Activated CD4-positive, alpha-beta T cell treated with anti-CD3 and anti-CD28 coated beads, Interleukin-2, amount 10 ng/mL, durations not matched to agents 7 days and 5 days (primary cell): ENCODE results near the gene HARS1. TPM values are rescaled to one million over a fixed set of nuclear protein-coding genes. Genes with fewer than 3 reads are reported as not detected.
"Not testable (repeated sequence)": the region's sequence is repeated elsewhere in the genome, so short reads cannot be mapped to it uniquely, and the experiment has no call there.

Experiments used
- CTCF ChIA-PET: fragments of 350-600 bp; sonication (Branson Sonifier 250); formaldehyde crosslinking; loops from one replicate; lab custom pipeline; 2021; ENCODE audit warnings: antibody characterized with exemption; lab: Charles Lee
- POLR2A ChIA-PET: fragments of 350-600 bp; sonication (Branson Sonifier 250); formaldehyde crosslinking; loops from one replicate; lab custom pipeline; 2021; ENCODE audit warnings: antibody characterized with exemption; lab: Charles Lee
- DNase-seq: peaks from one replicate; pipeline ENCODE4 v3.0.0-alpha.2; 2020
- H3K27ac Mint-ChIP-seq: one replicate; pipeline ENCODE4 v1.8.0; 2021; ENCODE audit warnings: mild to moderate bottlenecking, moderate library complexity, mixed read lengths
- H3K27me3 Mint-ChIP-seq: one replicate; pipeline ENCODE4 v1.8.0; 2021; ENCODE audit warnings: mixed read lengths
- H3K36me3 Mint-ChIP-seq: one replicate; pipeline ENCODE4 v1.8.0; 2021; ENCODE audit warnings: low read depth, mixed read lengths
- H3K4me1 Mint-ChIP-seq: one replicate; pipeline ENCODE4 v1.8.0; 2021; ENCODE audit warnings: mixed read lengths
- H3K4me3 Mint-ChIP-seq: one replicate; pipeline ENCODE4 v1.8.0; 2021; ENCODE audit warnings: mild to moderate bottlenecking, moderate library complexity, mixed read lengths
- H3K9me3 Mint-ChIP-seq: one replicate; pipeline ENCODE4 v1.8.0; 2021; ENCODE audit warnings: mixed read lengths
- total RNA-seq, 2 experiments: library from RNA; stranded (reverse); gene quantifications; one replicate each; pipeline ENCODE4 v1.2.3, GENCODE V29; 2021

The HARS1 gene
- total RNA-seq, 2 experiments from 2014 or later, result 71.5 to 76.5 TPM

DNA sequence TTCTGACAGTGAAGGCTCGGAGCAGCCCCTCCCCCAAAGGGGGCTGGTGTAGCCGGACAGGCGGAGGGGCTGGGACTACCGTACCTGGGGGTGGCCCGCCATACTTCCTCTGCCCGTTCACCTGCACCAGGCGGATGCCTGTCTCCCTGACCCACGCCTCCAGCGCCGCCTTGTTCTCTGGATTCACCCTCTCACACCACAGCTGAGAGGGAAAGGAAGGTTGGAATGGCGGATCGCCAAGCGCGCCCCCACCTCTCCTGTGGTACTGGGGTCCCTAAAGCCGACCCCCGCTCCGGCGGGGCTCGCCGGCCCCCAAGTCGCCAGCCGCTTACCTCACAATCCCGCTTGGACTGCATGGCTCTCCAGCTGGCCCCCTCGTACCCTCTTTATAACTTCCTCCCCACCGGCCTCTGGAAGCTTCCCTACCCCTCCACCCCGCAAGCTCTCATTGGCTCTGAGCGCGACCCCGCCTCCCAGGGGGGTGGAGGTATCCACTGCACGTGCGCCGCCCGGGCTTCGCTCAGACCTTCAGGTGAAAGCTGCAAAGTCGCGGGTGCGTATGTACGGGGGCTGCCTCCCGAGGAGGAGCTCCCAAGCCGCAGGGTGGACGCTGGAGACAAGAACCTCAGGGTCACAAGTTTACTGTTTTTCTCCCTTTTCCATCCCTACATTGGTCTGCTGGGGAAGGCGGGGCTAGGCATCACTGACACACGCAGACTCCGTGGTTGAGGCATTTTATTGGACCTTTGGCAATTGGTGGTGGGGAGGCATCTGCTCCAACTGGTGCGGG is 17.8 kb downstream of the HARS1 start, which contains the start of gene DND1:
TSS of gene DND1 (minus strand) at position 390 of the 790 bp plus-strand sequence. CDS start at position 356, 34 bp downstream.
- H3K9me3 Mint-ChIP-seq, result no peaks in the 10 kb centered on the region
- peaks cover 59% of the 10 kb centered on the region for H3K36me3 Mint-ChIP-seq
- ChIA-PET CTCF (interaction anchor here (1.0 kb wide), 1 partner anchor 29 kb away, joined by 3 read pairs; no protein-coding TSS in a partner anchor), POLR2A (no interaction called here)
- no peaks in the 10 kb centered on the region for H3K27me3 Mint-ChIP-seq
- no peak within 1 kb of the TSS for H3K4me3 Mint-ChIP-seq
- peaks cover 6% of the 10 kb centered on the region for H3K4me1 Mint-ChIP-seq
- H3K27ac Mint-ChIP-seq, result no peak within 1 kb of the TSS
- no peak for DNase-seq

DNA sequence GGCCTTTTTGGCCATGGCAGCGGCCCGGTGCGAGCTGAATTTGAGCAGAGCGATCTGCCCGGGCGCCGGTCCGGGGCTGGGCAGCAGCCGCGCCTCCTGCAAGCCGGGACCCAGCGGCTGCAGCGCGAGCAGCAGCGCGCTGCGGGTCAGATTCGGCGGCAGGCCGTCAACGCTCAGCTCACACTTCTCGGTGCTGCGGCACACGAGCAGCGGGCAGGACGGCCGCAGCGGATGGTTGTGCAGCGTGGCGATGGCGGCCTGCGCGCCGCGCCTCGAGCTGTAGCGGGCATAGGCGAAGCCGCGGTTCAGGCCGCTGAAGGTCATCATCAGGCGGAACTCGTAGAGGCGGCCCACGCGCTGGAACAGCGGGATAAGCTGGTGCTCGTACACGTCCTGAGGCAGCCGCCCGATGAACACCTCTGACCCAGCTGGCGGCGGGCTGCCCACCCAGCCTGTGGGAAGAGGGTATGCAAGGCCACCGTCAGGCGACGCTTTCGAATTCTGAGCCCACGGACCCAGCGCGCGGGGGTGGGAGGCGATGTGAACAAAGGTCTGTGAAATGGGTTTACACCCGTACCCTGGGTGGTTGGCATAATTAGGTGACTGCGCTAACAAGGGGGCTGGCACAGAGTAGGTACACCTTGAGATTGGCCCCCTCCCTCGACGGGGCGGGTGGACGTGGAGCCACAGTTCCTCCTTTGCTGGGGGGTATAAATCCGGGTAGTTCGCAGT is 18.5 kb downstream of the HARS1 start:
- ChIA-PET CTCF (interaction anchor here (0.6 kb wide), 2 partner anchors 67 to 129 kb away, joined by 3 read pairs; no protein-coding TSS in a partner anchor), POLR2A (interaction anchor here (0.6 kb wide), 1 partner anchor 239 kb away, joined by 3 read pairs; no protein-coding TSS in a partner anchor)
- Mint-ChIP-seq H3K4me3 (no peak overlapping the region), H3K27me3 (no peaks in the 10 kb centered on the region), H3K9me3 (no peaks in the 10 kb centered on the region), H3K36me3 (peaks cover 59% of the 10 kb centered on the region), H3K4me1 (peaks cover 6% of the 10 kb centered on the region), H3K27ac (no peak overlapping the region)
- no peak for DNase-seq

DNA sequence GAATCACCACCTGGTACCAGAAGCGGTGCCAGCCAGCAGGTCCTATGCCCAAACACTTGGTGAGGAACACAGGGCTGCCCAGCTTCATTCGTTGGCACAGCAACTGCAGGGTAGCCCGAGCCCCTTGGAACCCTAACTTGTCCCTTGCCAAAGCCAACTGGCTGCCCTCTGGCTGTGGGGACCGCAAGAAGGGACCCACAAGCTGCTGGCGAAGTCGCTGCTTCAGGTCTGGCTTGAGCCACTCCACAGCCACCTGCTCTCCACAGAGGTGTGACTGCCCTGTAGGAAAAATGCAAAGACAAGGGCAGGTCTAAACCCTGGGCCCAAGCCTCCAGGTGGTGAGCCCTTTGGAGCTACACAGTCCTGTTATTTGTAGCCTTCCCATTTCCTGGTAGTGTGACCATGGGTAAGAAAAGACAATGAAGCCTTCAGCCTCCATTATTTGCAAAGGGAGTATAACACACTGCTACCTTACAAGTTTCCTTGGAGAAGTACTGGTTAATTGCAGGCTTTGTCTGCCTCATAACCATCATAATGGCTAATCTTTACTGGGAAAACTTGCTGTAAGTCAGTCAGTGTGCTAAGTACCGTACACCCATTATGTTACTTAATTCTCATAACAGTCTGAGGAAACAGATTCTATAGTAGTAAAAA is 19.6 kb downstream of the HARS1 start:
- H3K4me3 Mint-ChIP-seq, result no peak overlapping the region
- H3K27ac Mint-ChIP-seq, result no peak overlapping the region
- H3K9me3 Mint-ChIP-seq, result no peaks in the 10 kb centered on the region
- peaks cover 60% of the 10 kb centered on the region for H3K36me3 Mint-ChIP-seq
- no peak for DNase-seq
- ChIA-PET POLR2A (interaction anchor here (0.6 kb wide), 1 partner anchor 238 kb away, joined by 3 read pairs; no protein-coding TSS in a partner anchor), CTCF (no interaction called here)
- peaks cover 16% of the 10 kb centered on the region for H3K4me1 Mint-ChIP-seq
- no peaks in the 10 kb centered on the region for H3K27me3 Mint-ChIP-seq

DNA sequence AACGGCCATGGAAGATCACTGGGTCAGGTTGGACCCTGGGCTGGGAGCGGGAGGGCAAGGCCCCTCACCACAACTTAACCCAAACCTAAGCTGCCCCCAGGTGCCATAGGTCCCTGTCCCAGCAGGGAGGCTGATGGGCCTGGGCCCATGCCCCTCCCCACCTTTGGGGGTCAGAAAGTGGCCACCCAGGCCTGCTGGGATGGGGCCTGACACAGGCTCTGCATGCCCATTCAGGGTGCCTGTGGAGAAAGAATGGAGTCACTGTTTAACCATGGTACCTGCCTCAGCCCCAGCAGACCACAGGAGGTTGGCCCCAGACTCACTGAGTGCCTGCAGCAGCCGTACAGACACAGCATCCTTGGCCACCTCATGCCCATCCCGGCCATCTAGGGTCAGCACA is 20.1 kb downstream of the HARS1 start:
- peaks cover 59% of the 10 kb centered on the region for H3K36me3 Mint-ChIP-seq
- DNase-seq, POLR2A ChIA-PET, H3K4me3 Mint-ChIP-seq, H3K27me3 Mint-ChIP-seq, H3K9me3 Mint-ChIP-seq, CTCF ChIA-PET, H3K27ac Mint-ChIP-seq: not testable (repeated sequence)
- peaks cover 20% of the 10 kb centered on the region for H3K4me1 Mint-ChIP-seq

DNA sequence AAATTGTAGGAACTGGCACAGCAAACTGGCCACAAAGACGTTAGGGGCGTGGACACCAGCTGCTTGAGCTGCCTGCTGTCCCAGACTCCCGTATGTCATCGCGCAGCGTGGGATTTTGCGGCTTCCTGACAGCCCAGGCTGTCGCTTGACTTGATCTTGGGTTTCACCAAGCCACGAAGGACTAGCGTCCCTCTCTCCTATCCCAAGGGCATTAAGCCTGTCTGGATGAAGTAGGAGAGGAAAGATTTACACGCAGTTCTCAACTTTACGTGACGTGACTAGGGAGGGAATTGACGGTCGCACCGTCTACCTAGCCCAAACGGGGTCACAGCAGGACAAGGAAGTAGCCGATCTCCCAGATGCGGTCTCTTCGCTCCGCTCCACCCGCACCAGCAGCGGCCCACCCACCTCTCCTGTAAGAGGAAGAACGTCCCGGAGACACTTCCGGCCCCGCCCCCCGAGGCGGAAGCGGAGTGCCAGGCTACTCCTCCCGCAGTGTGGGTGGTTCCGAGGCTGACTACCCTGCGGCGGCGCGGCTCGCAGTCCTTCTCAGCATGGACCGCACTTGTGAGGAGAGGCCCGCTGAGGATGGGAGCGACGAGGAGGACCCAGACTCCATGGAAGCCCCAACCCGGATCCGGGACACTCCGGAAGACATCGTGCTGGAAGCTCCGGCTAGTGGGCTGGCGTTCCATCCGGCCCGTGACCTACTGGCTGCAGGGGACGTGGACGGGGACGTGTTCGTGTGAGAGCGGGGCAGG is 26.6 kb downstream of the HARS1 start, which contains the start of gene WDR55:
TSS of gene WDR55 (plus strand) at position 546 of the 761 bp plus-strand sequence. CDS start at position 555, 9 bp downstream.
- Mint-ChIP-seq H3K4me1 (peaks cover 40% of the 10 kb centered on the region), H3K27ac (peak within 1 kb of the TSS; percentile 88), H3K36me3 (peaks cover 73% of the 10 kb centered on the region), H3K9me3 (no peaks in the 10 kb centered on the region), H3K27me3 (no peaks in the 10 kb centered on the region), H3K4me3 (peak within 1 kb of the TSS; percentile 99)
- CTCF ChIA-PET, result interaction anchor here (0.9 to 2.6 kb wide), 6 partner anchors 11 to 262 kb away, joined by 3 to 14 read pairs (median 4); partner anchors contain the start of genes EIF4EBP3, IK, NDUFA2 and SRA1
- POLR2A ChIA-PET, result interaction anchor here (1.2 kb wide), 1 partner anchor 27 kb away, joined by 3 read pairs; the partner anchor contains the start of genes HARS1 and HARS2
- peak; percentile 98 for DNase-seq

DNA sequence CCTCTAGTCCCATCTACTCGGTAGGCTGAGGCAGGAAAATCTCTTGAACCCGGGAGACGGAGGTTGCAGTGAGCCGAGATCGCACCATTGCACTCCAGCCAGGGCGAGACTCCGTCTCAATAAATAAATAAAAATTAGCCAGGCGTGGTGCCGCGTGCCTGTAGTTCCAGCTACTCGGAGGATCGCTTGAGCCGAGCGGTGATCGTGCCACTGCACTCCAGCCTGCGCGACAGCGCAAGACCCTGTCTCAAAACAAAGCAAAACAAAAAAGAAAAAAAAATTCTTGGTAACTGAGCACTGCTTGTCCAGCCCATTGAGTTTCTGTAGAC is 27.2 kb downstream of the HARS1 start:
- Mint-ChIP-seq H3K9me3 (no peaks in the 10 kb centered on the region), H3K27ac (peak overlapping the region; percentile 88), H3K27me3 (no peaks in the 10 kb centered on the region), H3K4me1 (peaks cover 40% of the 10 kb centered on the region), H3K4me3 (peak overlapping the region; percentile 99), H3K36me3 (peaks cover 74% of the 10 kb centered on the region)
- CTCF ChIA-PET, result interaction anchor here (0.9 to 2.0 kb wide), 5 partner anchors 17 to 261 kb away, joined by 3 to 5 read pairs (median 4); partner anchors contain the start of genes EIF4EBP3, IK, NDUFA2 and SRA1
- POLR2A ChIA-PET, result interaction anchor here (1.2 kb wide), 1 partner anchor 27 kb away, joined by 3 read pairs; the partner anchor contains the start of genes HARS1 and HARS2
- DNase-seq, result no peak

DNA sequence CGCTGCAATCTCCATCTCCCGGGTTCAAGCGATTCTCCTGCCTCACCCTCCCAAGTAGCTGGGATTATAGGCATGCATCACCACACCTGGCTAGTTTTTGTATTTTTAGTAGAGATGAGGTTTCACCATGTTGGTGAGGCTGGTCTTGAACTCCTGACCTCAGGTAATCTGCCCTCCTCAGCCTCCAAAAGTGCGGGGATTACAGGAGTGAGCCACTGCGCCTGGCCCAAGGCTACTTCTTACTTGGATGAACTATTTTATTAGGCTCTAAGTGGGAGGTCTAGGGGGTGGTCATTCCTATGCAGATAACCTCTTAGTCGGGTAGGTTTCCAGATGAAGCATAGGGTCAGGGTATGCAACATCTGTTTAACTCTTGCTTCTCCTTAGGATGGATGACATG is 30.8 kb downstream of the HARS1 start:
- POLR2A ChIA-PET, H3K4me3 Mint-ChIP-seq, H3K9me3 Mint-ChIP-seq: not testable (repeated sequence)

DNA sequence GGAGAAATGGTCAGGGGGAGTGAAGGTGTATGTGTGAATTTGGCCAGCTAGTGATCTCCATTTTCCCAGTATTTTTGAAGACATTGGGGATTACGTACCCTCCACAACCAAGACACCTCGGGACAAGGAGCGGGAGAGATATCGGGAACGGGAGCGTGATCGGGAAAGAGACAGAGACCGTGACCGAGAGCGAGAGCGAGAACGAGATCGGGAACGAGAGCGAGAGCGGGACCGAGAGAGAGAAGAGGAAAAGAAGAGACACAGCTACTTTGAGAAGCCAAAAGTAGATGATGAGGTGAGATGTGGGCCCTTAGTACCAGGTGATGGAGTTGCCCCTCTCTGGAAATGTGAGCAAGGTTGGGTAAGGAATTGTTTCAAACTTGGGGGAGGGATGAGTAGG is 32.3 kb downstream of the HARS1 start:
- Mint-ChIP-seq H3K36me3 (peaks cover 80% of the 10 kb centered on the region), H3K9me3 (no peaks in the 10 kb centered on the region), H3K4me3 (no peak overlapping the region), H3K27ac (no peak overlapping the region), H3K27me3 (no peaks in the 10 kb centered on the region), H3K4me1 (peaks cover 10% of the 10 kb centered on the region)
- ChIA-PET CTCF (no interaction called here), POLR2A (no interaction called here)
- no peak for DNase-seq

More for the DNA sequence above, 30.8 kb downstream of the HARS1 start:
- DNase-seq, H3K27me3 Mint-ChIP-seq, H3K27ac Mint-ChIP-seq: not testable (repeated sequence)
- peaks cover 74% of the 10 kb centered on the region for H3K36me3 Mint-ChIP-seq
- peaks cover 17% of the 10 kb centered on the region for H3K4me1 Mint-ChIP-seq
- CTCF ChIA-PET, result interaction anchor here (1.1 kb wide), 1 partner anchor 13 kb away, joined by 4 read pairs; the partner anchor contains the start of genes IK and NDUFA2

DNA sequence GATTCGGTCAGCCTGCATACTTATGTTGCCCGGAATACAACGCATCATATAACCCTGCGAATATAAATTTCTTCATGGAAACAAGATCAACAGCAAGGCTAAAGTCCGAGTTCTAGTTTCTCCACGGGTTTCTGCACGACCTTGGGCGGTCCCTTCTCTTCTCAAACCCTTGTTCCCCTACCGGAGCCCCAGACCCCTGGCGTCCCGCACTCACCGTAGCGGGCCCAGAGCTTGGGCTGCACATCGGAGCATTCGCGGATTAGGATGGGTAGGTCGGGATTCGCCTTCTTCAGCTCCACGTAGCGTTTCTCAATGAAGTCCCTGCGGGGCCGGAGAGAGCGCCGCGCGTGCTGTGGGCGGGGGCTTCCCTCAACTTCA is 44.1 kb downstream of the HARS1 start:
- Mint-ChIP-seq H3K36me3 (peaks cover 47% of the 10 kb centered on the region), H3K4me1 (peaks cover 43% of the 10 kb centered on the region), H3K27me3 (no peaks in the 10 kb centered on the region), H3K27ac (peak overlapping the region; percentile 96), H3K4me3 (peak overlapping the region; percentile 92), H3K9me3 (no peaks in the 10 kb centered on the region)
- ChIA-PET CTCF (interaction anchor here (0.6 to 3.7 kb wide), 14 partner anchors 7 to 282 kb away, joined by 3 to 20 read pairs (median 4); partner anchors contain the start of genes HARS1, HARS2 and TMCO6), POLR2A (interaction anchor here (1.0 to 1.2 kb wide), 3 partner anchors 44 to 99 kb away, joined by 3 to 4 read pairs (median 3); partner anchors contain the start of genes EIF4EBP3, HARS1 and HARS2)
- DNase-seq, result no peak

DNA sequence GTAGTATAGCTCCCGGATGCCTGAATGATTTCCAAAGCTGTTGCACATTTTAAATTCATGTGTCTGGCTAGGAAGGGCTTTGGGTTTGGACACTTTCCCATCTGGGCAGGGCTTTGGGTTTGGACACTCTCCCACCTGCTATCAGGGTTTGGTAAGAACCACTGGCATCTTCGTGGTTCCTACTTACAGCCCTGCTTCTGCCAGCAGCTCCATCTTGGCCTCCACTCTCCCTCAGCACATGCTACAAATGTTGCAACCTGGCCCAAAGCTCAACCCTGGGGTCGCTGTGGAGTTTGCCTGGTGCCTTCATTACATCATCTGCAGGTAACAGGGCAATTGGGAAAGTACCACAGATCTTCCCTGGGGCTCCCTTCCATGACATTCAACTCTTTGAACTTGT is 48.5 kb downstream of the HARS1 start:
- H3K4me1 Mint-ChIP-seq, result peaks cover 59% of the 10 kb centered on the region
- CTCF ChIA-PET, result interaction anchor here (1.0 to 2.1 kb wide), 3 partner anchors 12 to 279 kb away, joined by 3 to 7 read pairs (median 3); no protein-coding TSS in a partner anchor
- H3K4me3 Mint-ChIP-seq, result no peak overlapping the region
- no peak for DNase-seq
- H3K27ac Mint-ChIP-seq, result no peak overlapping the region
- POLR2A ChIA-PET, result no interaction called here
- no peaks in the 10 kb centered on the region for H3K27me3 Mint-ChIP-seq
- no peaks in the 10 kb centered on the region for H3K9me3 Mint-ChIP-seq
- peaks cover 35% of the 10 kb centered on the region for H3K36me3 Mint-ChIP-seq

DNA sequence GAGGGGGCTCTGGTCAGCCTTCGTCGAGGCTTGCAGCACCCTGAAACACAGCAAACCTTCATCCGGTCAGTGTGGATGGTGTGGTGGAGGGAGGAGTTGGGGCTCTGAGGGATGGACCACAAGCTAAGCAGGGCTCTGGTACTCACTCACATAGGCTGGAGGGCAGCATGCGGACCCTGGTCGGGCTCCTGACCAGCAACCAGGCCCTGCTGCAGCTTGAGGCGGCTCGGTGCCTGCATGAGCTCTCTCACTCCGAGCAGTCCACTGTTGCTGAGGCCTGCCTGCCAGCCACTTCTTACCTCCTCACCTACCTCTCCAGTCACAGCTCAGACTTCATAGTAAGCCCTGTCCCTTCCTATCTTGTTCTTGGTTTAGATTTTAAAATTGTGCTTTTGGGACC is 49.5 kb downstream of the HARS1 start:
- Mint-ChIP-seq H3K9me3 (no peaks in the 10 kb centered on the region), H3K4me1 (peaks cover 56% of the 10 kb centered on the region), H3K4me3 (no peak overlapping the region), H3K27me3 (no peaks in the 10 kb centered on the region), H3K27ac (no peak overlapping the region), H3K36me3 (peaks cover 29% of the 10 kb centered on the region)
- CTCF ChIA-PET, result interaction anchor here (0.6 to 2.1 kb wide), 5 partner anchors 8 to 321 kb away, joined by 3 to 7 read pairs (median 3); no protein-coding TSS in a partner anchor
- no peak for DNase-seq
- POLR2A ChIA-PET, result no interaction called here
